Suprapubic skin (tissue), 4 donors: ENCODE measurements around the gene OVOL2.

Experiments
- CTCF ChIP-seq, 2 donors: fragments of 200-600 bp in 1 of 2; fragments of 450-650 bp in 1 of 2; sonication (generic) in 1 of 2; IDR thresholded peaks; one replicate each; pipeline ENCODE4 v1.5.1; 2016 to 2019; ENCODE audit warnings: antibody characterized with exemption in 2 of 2, mild to moderate bottlenecking in 1 of 2, moderate library complexity in 1 of 2
- EP300 ChIP-seq: sonication (generic); formaldehyde crosslinking; IDR thresholded peaks from one replicate; pipeline ENCODE4 v1.6.1; 2017; ENCODE audit warnings: antibody characterized with exemption
- POLR2A ChIP-seq, 2 donors: fragments of 450-650 bp; IDR thresholded peaks; one replicate each; pipeline ENCODE4 v1.6.1; 2017; ENCODE audit warnings: antibody characterized with exemption in 2 of 2, mild to moderate bottlenecking in 2 of 2, moderate library complexity in 2 of 2
- POLR2AphosphoS5 ChIP-seq, 3 donors: sonication (generic); formaldehyde crosslinking; IDR thresholded peaks; one replicate each; pipeline ENCODE4 v1.6.1; 2017; ENCODE audit warnings: antibody characterized with exemption in 3 of 3

GRCh38 chr20:18011482-18011881 is 46.2 kb downstream of the OVOL2 start:
- TF ChIP-seq CTCF (IDR thresholded peaks at IDR 0.05) (no peak), POLR2A (IDR thresholded peaks at IDR 0.05) (no peak), EP300 (no peak), POLR2AphosphoS5 (IDR thresholded peaks at IDR 0.05) (no peak)
